HG03378 (cell line): Measurements from ENCODE around the gene RADIL.

Experiments used
- ATAC-seq: cut with Tn5 transposase; IDR thresholded peaks from one replicate; pipeline ENCODE4 v1.9.1; 2021; ENCODE audit warnings: mild to moderate bottlenecking, moderate library complexity; ENCODE audit not compliant: unreplicated experiment

Gene RADIL

GRCh38 chr7:4783292-4783652, 100.2 kb downstream of the RADIL start:
- no peak for ATAC-seq

GRCh38 chr7:4782333-4783291, 100.9 kb downstream of the RADIL start:
- no peak for ATAC-seq

- no peak for ATAC-seq
Measured at GRCh38 chr7:4781366-4782069, 102.0 kb downstream of the RADIL start.

- ATAC-seq, result no peak
Measured at GRCh38 chr7:4779118-4779517, 104.4 kb downstream of the RADIL start.

- ATAC-seq, result peak; percentile 21
Measured at GRCh38 chr7:4775848-4776623, 107.5 kb downstream of the RADIL start.

- ATAC-seq, result peak; percentile 66
Measured at GRCh38 chr7:4775250-4775847, 108.2 kb downstream of the RADIL start, which contains the start of gene AP5Z1. AP5Z1 (plus strand) TSS chr7:4775623; CDS start chr7:4775716, 93 bp downstream.

- peak; percentile 36 for ATAC-seq
Measured at GRCh38 chr7:4774658-4775249, 108.8 kb downstream of the RADIL start.

GRCh38 chr7:4774007-4774406, 109.5 kb downstream of the RADIL start:
- no peak for ATAC-seq

- ATAC-seq, result no peak
Measured at GRCh38 chr7:4772306-4772705, 111.2 kb downstream of the RADIL start.

- ATAC-seq, result no peak
Measured at GRCh38 chr7:4771737-4772136, 111.8 kb downstream of the RADIL start.

- no peak for ATAC-seq
Measured at GRCh38 chr7:4770886-4771285, 112.6 kb downstream of the RADIL start.

GRCh38 chr7:4769761-4770160, 113.8 kb downstream of the RADIL start:
- ATAC-seq, result no peak

- no peak for ATAC-seq
Measured at GRCh38 chr7:4768597-4769569, 114.6 kb downstream of the RADIL start.

GRCh38 chr7:4766666-4767519, 116.6 kb downstream of the RADIL start:
- no peak for ATAC-seq

- no peak for ATAC-seq
Measured at GRCh38 chr7:4765776-4766490, 117.6 kb downstream of the RADIL start.

GRCh38 chr7:4764402-4765007, 119.0 kb downstream of the RADIL start:
- ATAC-seq, result no peak

- ATAC-seq, result no peak
Measured at GRCh38 chr7:4763794-4764185, 119.7 kb downstream of the RADIL start.
